HG03558 (cell line): ENCODE measurements around the gene MYF5.

Source experiments
- ATAC-seq: cut with Tn5 transposase; IDR thresholded peaks from one replicate; pipeline ENCODE4 v1.9.1; 2021; ENCODE audit warnings: moderate number of reproducible peaks; ENCODE audit not compliant: unreplicated experiment; ENCODE audit errors: extremely low read depth

Gene MYF5

GRCh38 chr12:80707126-80707829 is 9.4 kb upstream of the MYF5 start, which contains the start of gene MYF6:
Gene MYF6 (plus strand): TSS chr12:80707634. CDS start chr12:80707720, 86 bp downstream.
- ATAC-seq = no peak

DNA sequence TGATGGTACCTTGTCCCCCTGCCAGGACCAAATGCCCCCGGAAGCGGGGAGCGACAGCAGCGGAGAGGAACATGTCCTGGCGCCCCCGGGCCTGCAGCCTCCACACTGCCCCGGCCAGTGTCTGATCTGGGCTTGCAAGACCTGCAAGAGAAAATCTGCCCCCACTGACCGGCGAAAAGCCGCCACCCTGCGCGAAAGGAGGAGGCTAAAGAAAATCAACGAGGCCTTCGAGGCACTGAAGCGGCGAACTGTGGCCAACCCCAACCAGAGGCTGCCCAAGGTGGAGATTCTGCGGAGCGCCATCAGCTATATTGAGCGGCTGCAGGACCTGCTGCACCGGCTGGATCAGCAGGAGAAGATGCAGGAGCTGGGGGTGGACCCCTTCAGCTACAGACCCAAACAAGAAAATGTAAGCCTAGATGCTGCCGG is 8.9 kb upstream of the MYF5 start:
- ATAC-seq = no peak

GRCh38 chr12:80708259-80708974 is 8.3 kb upstream of the MYF5 start:
- no peak for ATAC-seq

- no peak for ATAC-seq
These were observed 7.8 kb upstream of the MYF5 start for GRCh38 chr12:80708975-80709328.

DNA sequence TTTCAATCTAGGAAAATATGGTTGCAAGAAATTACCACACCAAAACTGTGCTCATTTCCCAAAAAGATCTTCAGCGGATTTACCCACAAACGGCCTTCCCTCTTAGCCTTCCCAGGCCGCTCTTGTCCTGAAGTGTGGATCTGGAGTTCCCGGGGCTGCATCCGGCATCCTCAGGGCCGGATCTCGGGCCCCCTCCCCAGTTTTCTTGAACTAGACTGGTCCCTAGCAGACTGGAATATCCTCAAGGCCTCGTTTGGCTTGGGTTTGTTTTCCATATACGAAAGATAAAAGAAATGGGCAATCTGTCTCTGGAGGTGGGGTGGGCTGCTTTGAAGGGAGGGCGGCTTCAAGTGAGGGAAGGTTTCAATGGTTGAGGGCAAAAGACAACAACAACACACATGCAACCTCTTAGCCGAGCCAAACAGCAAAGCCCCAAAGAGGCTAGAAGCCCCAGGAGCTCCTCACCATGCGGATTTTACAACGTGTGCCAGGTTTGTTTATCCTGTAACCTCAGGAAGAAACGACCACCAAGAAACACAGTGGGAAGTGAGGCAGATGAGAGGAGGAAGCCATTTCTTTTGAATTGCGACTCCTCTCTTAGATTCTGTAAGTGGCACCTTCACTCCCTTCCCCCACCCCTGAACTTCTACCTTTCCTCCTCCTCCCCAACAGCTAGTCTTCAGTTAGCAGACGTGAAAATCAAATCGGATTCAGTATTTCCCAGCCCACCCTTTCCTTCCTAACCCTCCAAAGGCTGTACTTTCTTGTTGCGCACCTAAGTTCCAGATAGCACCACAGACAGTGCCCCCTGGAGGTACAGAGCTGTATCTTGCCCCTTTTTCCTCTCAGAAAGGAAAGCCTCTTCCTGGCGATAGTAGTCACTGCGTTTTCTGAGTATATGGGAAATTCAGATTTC is 6.6 kb upstream of the MYF5 start:
- peak; percentile 54 for ATAC-seq

DNA sequence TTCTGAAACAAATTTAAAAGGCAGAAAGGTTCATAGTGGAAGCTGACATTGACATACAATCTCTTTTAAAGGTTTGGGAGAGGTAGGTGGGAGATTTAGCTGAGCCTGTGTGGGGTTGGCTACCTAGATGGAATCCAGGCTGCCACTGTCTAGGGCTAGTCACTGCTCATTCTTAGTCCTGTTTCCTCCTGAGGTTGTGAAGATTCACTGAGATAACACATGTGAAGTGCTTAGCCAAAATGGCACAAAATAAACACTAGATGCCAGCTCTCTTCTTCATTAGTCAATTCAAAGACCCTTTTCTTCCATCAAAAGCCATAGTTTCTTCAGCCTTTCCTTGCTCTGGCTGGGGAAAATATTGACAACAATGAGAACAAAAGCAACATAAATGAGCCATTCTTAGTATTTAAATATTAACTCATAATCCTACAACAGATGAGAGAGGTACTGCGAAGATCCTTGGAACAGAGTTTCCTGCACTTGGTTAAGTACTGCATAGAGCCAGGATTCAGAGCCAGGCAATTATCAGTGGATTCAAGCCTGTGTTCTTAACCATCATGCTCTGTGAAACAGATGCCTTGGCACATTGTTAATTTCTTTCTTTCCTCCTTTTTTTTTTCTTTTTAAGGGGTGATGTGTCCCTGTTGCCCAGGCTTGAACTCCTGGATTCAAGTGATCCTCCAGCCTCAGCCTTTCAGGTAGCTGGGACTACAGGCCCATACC is 5.8 kb upstream of the MYF5 start:
- peak; percentile 13 for ATAC-seq

GRCh38 chr12:80711866-80712265 is 4.8 kb upstream of the MYF5 start:
- no peak for ATAC-seq

GRCh38 chr12:80712866-80713265 is 3.8 kb upstream of the MYF5 start:
- no peak for ATAC-seq

- ATAC-seq = no peak
These were observed 3.3 kb upstream of the MYF5 start for GRCh38 chr12:80713419-80713818.

- ATAC-seq = no peak
These were observed 2.7 kb upstream of the MYF5 start for GRCh38 chr12:80714055-80714454.

- ATAC-seq = no peak
These were observed 1.9 kb upstream of the MYF5 start for GRCh38 chr12:80714846-80715245.

- ATAC-seq = no peak
These were observed 931 bp upstream of the MYF5 start for GRCh38 chr12:80715713-80716249.

GRCh38 chr12:80717856-80718255 is 1.1 kb downstream of the MYF5 start:
- ATAC-seq = no peak

DNA sequence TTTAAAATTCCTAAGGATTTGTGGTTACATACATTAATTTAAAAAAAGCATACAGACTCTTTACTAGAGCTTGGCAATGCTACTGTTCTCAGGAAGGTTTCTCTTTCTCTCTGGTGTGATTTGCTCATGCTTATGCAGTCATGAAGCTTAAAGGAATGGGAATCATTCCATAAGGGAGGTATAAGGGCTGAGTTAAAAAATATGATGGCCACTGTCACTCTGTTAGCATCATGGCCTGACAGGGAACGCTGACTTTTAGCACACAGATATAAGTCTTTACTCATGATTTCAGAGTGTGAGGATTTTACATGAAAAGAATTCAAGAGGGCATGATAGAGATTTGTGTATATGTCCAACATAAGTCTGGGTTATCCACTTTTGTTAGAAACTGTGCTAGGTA is 3.8 kb downstream of the MYF5 start:
- ATAC-seq = no peak

GRCh38 chr12:80721326-80721725 is 4.6 kb downstream of the MYF5 start:
- ATAC-seq = no peak

- no peak for ATAC-seq
These were observed 29.3 kb downstream of the MYF5 start for GRCh38 chr12:80745851-80746505.

GRCh38 chr12:80747800-80748199 is 31.1 kb downstream of the MYF5 start:
- no peak for ATAC-seq

DNA sequence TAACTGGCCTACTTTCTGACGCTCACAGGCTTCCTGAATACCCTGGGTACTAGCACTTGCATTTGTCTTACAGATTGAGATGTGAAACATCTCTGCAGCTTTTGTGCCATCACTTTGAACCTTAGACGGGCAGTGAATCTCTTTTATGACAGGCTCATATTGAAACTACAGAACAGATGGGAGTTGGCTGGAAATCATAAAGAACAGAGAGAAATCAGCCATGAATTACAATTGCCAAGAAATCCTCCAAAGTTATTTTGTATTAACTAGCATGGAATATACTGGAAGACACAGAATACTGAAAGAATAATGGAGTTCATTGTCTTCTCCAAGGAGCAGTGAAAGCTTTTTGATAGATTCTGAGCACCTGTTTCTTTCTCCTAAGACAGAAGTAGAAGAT is 32.7 kb downstream of the MYF5 start:
- ATAC-seq = no peak

GRCh38 chr12:80752464-80752863 is 35.8 kb downstream of the MYF5 start:
- no peak for ATAC-seq
